Fibroblast of skin of abdomen (primary cell): Measurements from ENCODE around the gene ASCC1.

Experiments used
- DNase-seq: peaks from one replicate; pipeline ENCODE4 v3.0.0-alpha.2; 2013

ASCC1 gene

GRCh38 chr10:72062832-72063702 lies 153.0 kb downstream of the ASCC1 start:
- no peak for DNase-seq

- peak; percentile 41 for DNase-seq
Measured at GRCh38 chr10:72062382-72062781, 153.7 kb downstream of the ASCC1 start.

GRCh38 chr10:72061930-72062329 lies 154.1 kb downstream of the ASCC1 start:
- no peak for DNase-seq

- no peak for DNase-seq
Measured at GRCh38 chr10:72061491-72061890, 154.6 kb downstream of the ASCC1 start.

- DNase-seq = no peak
Measured at GRCh38 chr10:72059843-72060822, 155.9 kb downstream of the ASCC1 start.

GRCh38 chr10:72058989-72059842 lies 156.9 kb downstream of the ASCC1 start:
- no peak for DNase-seq

- DNase-seq = no peak
Measured at GRCh38 chr10:72058347-72058898, 157.7 kb downstream of the ASCC1 start.

GRCh38 chr10:72056932-72057751 lies 158.9 kb downstream of the ASCC1 start:
- no peak for DNase-seq

GRCh38 chr10:72056113-72056512 lies 160.0 kb downstream of the ASCC1 start:
- no peak for DNase-seq

GRCh38 chr10:72053690-72054089 lies 162.4 kb downstream of the ASCC1 start:
- no peak for DNase-seq

GRCh38 chr10:72050873-72051272 lies 165.2 kb downstream of the ASCC1 start:
- DNase-seq = no peak

- no peak for DNase-seq
Measured at GRCh38 chr10:72049969-72050781, 165.9 kb downstream of the ASCC1 start.

- DNase-seq = no peak
Measured at GRCh38 chr10:72049472-72049871, 166.6 kb downstream of the ASCC1 start.

- DNase-seq = peak; percentile 90
Measured at GRCh38 chr10:72048450-72049124, 167.5 kb downstream of the ASCC1 start.
